Vagina (tissue), 2 donors: ENCODE results near the gene FOCAD.

ENCODE experiments used
- POLR2A ChIP-seq, 2 donors: fragments of 450-650 bp; IDR thresholded peaks; one replicate each; pipeline ENCODE4 v1.6.1; 2017; ENCODE audit warnings: antibody characterized with exemption in 2 of 2, mild to moderate bottlenecking in 2 of 2, moderate library complexity in 2 of 2
- POLR2AphosphoS5 ChIP-seq, 2 donors: sonication (generic); formaldehyde crosslinking; IDR thresholded peaks; one replicate each; pipeline ENCODE4 v1.9.0; 2017; ENCODE audit warnings: antibody characterized with exemption in 2 of 2, mild to moderate bottlenecking in 2 of 2, low read depth in 1 of 2; ENCODE audit not compliant: insufficient read depth in 1 of 2
- TF ChIP-seq, protein P1 (sequence below), 3 experiments: fragments of 450-650 bp in 2 of 3; fragments of 200-600 bp in 1 of 3; sonication (generic) in 1 of 3; IDR thresholded peaks; one replicate each; pipeline ENCODE4 v1.5.1; 2017 to 2019; ENCODE audit warnings: antibody characterized with exemption in 3 of 3, mild to moderate bottlenecking in 2 of 3, moderate library complexity in 2 of 3

DNA sequence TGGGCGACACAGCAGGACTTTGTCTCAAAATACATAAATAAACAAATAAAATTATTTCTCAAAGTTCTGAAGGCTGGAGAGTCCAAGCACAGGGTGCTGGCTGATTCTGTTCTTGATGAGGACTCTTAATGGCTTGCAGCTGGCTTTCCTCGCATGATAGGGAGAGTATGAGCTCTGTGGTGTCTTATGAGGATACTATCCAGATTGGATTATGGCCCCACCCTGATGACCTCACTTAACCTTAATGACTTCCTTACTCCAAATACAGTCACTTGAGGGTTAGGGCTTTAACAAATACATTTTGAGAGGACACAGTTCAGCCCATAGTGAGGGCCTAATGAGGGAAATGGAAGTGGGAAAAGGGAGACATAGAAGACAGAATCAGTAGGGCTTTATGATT is 87.7 kb downstream of the FOCAD start:
- TF ChIP-seq POLR2A (IDR thresholded peaks at IDR 0.05) (no peak), POLR2AphosphoS5 (IDR thresholded peaks at IDR 0.05; ENCODE audit: insufficient read depth in 1 of 2, low read depth in 1 of 2) (no peak)
- TF ChIP-seq, protein P1, sequence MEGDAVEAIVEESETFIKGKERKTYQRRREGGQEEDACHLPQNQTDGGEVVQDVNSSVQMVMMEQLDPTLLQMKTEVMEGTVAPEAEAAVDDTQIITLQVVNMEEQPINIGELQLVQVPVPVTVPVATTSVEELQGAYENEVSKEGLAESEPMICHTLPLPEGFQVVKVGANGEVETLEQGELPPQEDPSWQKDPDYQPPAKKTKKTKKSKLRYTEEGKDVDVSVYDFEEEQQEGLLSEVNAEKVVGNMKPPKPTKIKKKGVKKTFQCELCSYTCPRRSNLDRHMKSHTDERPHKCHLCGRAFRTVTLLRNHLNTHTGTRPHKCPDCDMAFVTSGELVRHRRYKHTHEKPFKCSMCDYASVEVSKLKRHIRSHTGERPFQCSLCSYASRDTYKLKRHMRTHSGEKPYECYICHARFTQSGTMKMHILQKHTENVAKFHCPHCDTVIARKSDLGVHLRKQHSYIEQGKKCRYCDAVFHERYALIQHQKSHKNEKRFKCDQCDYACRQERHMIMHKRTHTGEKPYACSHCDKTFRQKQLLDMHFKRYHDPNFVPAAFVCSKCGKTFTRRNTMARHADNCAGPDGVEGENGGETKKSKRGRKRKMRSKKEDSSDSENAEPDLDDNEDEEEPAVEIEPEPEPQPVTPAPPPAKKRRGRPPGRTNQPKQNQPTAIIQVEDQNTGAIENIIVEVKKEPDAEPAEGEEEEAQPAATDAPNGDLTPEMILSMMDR (IDR thresholded peaks at IDR 0.05): no peak
